ENCODE measurements around the gene LRRC8D. TPM values are rescaled to one million over a fixed set of nuclear protein-coding genes. Genes with fewer than 3 reads are reported as not detected.

The LRRC8D gene
- total and polyA plus RNA-seq, 2 experiments from 2014 or later, result 23.6 to 48.8 TPM

DNA sequence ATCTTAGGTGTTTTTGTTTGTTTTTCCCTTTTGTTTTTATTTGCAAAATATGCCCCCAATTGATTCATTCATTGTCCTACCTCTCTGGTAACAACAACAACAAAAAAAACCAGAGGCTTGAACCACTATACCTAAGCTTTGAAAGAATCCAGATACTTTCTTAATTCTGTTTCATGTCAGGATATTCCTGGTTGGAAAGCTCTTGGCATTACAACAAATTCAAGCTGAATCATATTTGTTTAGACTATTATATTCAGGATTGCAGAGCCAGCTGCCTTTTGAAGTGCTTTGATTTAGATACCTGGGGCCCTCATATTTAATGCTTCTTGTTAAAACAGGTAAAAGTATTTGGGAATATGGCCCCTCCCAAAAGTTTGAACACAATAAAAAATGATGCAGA is 151.2 kb downstream of the LRRC8D start (continued):
- TF ChIP-seq NANOG (IDR thresholded peaks at IDR 0.05; ENCODE audit: borderline replicate concordance) (no peak), ZNF114 (CRISPR knock-in tag; IDR thresholded peaks at IDR 0.05) (no peak), ZNF331 (CRISPR knock-in tag; IDR thresholded peaks at IDR 0.05; ENCODE audit: low read depth) (no peak), JUNB (IDR thresholded peaks at IDR 0.05; ENCODE audit: unreplicated experiment) (no peak), STAT1 (IDR thresholded peaks at IDR 0.05; ENCODE audit: unreplicated experiment) (no peak)
- TF ChIP-seq, protein P1, sequence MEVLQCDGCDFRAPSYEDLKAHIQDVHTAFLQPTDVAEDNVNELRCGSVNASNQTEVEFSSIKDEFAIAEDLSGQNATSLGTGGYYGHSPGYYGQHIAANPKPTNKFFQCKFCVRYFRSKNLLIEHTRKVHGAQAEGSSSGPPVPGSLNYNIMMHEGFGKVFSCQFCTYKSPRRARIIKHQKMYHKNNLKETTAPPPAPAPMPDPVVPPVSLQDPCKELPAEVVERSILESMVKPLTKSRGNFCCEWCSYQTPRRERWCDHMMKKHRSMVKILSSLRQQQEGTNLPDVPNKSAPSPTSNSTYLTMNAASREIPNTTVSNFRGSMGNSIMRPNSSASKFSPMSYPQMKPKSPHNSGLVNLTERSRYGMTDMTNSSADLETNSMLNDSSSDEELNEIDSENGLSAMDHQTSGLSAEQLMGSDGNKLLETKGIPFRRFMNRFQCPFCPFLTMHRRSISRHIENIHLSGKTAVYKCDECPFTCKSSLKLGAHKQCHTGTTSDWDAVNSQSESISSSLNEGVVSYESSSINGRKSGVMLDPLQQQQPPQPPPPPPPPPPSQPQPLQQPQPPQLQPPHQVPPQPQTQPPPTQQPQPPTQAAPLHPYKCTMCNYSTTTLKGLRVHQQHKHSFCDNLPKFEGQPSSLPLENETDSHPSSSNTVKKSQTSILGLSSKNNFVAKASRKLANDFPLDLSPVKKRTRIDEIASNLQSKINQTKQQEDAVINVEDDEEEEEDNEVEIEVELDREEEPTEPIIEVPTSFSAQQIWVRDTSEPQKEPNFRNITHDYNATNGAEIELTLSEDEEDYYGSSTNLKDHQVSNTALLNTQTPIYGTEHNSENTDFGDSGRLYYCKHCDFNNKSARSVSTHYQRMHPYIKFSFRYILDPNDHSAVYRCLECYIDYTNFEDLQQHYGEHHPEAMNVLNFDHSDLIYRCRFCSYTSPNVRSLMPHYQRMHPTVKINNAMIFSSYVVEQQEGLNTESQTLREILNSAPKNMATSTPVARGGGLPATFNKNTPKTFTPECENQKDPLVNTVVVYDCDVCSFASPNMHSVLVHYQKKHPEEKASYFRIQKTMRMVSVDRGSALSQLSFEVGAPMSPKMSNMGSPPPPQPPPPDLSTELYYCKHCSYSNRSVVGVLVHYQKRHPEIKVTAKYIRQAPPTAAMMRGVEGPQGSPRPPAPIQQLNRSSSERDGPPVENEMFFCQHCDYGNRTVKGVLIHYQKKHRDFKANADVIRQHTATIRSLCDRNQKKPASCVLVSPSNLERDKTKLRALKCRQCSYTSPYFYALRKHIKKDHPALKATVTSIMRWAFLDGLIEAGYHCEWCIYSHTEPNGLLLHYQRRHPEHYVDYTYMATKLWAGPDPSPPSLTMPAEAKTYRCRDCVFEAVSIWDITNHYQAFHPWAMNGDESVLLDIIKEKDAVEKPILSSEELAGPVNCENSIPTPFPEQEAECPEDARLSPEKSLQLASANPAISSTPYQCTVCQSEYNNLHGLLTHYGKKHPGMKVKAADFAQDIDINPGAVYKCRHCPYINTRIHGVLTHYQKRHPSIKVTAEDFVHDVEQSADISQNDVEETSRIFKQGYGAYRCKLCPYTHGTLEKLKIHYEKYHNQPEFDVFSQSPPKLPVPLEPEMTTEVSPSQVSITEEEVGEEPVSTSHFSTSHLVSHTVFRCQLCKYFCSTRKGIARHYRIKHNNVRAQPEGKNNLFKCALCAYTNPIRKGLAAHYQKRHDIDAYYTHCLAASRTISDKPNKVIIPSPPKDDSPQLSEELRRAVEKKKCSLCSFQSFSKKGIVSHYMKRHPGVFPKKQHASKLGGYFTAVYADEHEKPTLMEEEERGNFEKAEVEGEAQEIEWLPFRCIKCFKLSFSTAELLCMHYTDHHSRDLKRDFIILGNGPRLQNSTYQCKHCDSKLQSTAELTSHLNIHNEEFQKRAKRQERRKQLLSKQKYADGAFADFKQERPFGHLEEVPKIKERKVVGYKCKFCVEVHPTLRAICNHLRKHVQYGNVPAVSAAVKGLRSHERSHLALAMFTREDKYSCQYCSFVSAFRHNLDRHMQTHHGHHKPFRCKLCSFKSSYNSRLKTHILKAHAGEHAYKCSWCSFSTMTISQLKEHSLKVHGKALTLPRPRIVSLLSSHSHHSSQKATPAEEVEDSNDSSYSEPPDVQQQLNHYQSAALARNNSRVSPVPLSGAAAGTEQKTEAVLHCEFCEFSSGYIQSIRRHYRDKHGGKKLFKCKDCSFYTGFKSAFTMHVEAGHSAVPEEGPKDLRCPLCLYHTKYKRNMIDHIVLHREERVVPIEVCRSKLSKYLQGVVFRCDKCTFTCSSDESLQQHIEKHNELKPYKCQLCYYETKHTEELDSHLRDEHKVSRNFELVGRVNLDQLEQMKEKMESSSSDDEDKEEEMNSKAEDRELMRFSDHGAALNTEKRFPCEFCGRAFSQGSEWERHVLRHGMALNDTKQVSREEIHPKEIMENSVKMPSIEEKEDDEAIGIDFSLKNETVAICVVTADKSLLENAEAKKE (CRISPR knock-in tag; IDR thresholded peaks at IDR 0.05), result no peak

DNA sequence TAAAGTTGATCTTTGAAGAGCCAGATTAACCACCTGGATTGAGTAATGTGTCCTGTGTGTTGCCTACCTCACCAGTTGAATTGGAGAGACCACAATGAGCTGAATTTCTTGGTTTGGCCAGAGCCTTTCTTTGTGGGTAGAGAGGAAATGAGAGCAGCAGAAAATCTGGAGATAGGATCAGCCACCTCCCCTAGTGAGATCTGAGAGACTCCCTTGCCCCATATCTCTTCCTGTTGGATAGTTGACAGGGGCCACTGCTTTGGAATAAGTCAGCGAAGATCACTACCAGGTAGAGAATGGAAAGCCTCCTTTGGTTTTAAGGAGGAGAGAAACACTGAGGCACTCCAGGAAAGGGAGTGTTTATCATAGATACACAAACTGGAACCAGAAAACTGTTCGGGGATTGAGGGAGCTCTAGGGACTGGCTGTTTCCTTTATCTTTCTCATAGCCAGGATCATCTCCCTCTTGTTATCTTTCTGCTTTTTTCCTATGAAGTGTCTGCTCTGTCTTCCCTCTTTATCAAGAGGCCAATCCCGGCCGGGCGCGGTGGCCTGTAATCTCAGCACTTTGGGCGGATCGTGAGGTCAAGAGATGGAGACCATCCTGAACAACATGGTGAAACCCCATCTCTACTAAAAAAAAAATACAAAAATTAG is 152.8 kb downstream of the LRRC8D start:
- no peaks in the 10 kb centered on the region for H3K79me2 ChIP-seq (replicated peaks; ENCODE audit: insufficient read depth)
- no peaks in the 10 kb centered on the region for H3K36me3 Mint-ChIP-seq (ENCODE audit: low read depth)
- H3F3A ChIP-seq (replicated peaks; ENCODE audit: low read depth), result no peaks in the 10 kb centered on the region
- no peaks in the 10 kb centered on the region for H3K4me1 Mint-ChIP-seq
- H3K4me3 ChIP-seq, result no peak overlapping the region
- no peaks in the 10 kb centered on the region; the same call in 1 of the 2 replicates for H3K4me1 ChIP-seq (ENCODE audit: insufficient read depth)
- no peaks in the 10 kb centered on the region for H3K9me3 Mint-ChIP-seq
- ATAC-seq, result no peak
- H3K27ac ChIP-seq (ENCODE audit: low read depth), result no peak overlapping the region
- H3K27me3 Mint-ChIP-seq (ENCODE audit: insufficient read depth, low read depth, poor library complexity), result no peaks in the 10 kb centered on the region
- TF ChIP-seq EZH2 (IDR thresholded peaks at IDR 0.05; ENCODE audit: low read depth, unreplicated experiment) (no peak), ZNF331 (CRISPR knock-in tag; IDR thresholded peaks at IDR 0.05; ENCODE audit: low read depth) (no peak), EZH2phosphoT487 (IDR thresholded peaks at IDR 0.05; ENCODE audit: unreplicated experiment) (no peak)
- TF ChIP-seq, protein P2, sequence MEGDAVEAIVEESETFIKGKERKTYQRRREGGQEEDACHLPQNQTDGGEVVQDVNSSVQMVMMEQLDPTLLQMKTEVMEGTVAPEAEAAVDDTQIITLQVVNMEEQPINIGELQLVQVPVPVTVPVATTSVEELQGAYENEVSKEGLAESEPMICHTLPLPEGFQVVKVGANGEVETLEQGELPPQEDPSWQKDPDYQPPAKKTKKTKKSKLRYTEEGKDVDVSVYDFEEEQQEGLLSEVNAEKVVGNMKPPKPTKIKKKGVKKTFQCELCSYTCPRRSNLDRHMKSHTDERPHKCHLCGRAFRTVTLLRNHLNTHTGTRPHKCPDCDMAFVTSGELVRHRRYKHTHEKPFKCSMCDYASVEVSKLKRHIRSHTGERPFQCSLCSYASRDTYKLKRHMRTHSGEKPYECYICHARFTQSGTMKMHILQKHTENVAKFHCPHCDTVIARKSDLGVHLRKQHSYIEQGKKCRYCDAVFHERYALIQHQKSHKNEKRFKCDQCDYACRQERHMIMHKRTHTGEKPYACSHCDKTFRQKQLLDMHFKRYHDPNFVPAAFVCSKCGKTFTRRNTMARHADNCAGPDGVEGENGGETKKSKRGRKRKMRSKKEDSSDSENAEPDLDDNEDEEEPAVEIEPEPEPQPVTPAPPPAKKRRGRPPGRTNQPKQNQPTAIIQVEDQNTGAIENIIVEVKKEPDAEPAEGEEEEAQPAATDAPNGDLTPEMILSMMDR (conservative IDR thresholded peaks at IDR 0.05; ENCODE audit: low read depth in 2 of 2), result no peak
- H4K20me1 ChIP-seq (replicated peaks; ENCODE audit: insufficient read depth), result no peaks in the 10 kb centered on the region
- no peaks in the 10 kb centered on the region; the same call in 1 of the 2 replicates for H3K9me2 ChIP-seq (ENCODE audit: insufficient read depth)
- 0 out of 2 replicates have a peak overlapping the region, but pooled peaks have one; percentile 38 for H2AFZ ChIP-seq
- no peak overlapping the region for H3K4me2 ChIP-seq
- no peaks in the 10 kb centered on the region for H3K27me3 ChIP-seq (ENCODE audit: insufficient read depth)
- H3K4me3 Mint-ChIP-seq, result no peak overlapping the region
- H3K27ac Mint-ChIP-seq, result no peak overlapping the region
- no peak for DNase-seq (ENCODE audit: low spot score)
- no peaks in the 10 kb centered on the region for H3K36me3 ChIP-seq (ENCODE audit: insufficient read depth)
